ENCODE measurements around the gene NRIP1.

DNA sequence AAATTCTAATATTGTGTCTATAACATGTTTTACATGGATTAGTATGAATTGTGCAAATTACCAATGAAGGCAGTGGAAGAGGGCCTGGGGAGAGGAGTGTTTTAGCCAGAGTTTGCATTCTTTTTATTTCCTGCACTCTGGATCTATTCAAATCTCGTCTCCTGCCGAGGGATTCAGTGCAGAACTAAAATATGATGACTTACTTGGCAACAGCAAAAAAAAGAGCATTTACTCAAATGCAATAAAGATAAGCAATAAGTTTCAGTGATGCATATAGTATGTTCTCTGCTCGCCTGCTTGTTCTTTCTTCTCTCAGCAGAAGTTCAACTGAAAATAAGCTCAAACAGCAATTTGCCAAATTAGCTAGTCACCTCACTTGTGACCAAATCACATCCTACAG is 33.4 kb upstream of the NRIP1 start:
- TF ChIP-seq, protein P1, sequence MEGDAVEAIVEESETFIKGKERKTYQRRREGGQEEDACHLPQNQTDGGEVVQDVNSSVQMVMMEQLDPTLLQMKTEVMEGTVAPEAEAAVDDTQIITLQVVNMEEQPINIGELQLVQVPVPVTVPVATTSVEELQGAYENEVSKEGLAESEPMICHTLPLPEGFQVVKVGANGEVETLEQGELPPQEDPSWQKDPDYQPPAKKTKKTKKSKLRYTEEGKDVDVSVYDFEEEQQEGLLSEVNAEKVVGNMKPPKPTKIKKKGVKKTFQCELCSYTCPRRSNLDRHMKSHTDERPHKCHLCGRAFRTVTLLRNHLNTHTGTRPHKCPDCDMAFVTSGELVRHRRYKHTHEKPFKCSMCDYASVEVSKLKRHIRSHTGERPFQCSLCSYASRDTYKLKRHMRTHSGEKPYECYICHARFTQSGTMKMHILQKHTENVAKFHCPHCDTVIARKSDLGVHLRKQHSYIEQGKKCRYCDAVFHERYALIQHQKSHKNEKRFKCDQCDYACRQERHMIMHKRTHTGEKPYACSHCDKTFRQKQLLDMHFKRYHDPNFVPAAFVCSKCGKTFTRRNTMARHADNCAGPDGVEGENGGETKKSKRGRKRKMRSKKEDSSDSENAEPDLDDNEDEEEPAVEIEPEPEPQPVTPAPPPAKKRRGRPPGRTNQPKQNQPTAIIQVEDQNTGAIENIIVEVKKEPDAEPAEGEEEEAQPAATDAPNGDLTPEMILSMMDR (IDR thresholded peaks at IDR 0.05; ENCODE audit: low read depth, low read length) = no peak
- TF ChIP-seq EZH2phosphoT487 (IDR thresholded peaks at IDR 0.05; ENCODE audit: low read depth) = no peak
